GM19372 (cell line): ENCODE results near the gene WASF2.
"Not testable (repeated sequence)": the region's sequence is repeated elsewhere in the genome, so short reads cannot be mapped to it uniquely, and the experiment has no call there.

ENCODE experiments used
- ATAC-seq: cut with Tn5 transposase; IDR thresholded peaks from one replicate; pipeline ENCODE4 v1.9.1; 2021; ENCODE audit warnings: mild to moderate bottlenecking, low read depth, moderate library complexity; ENCODE audit not compliant: unreplicated experiment

The WASF2 gene

GRCh38 chr1:27428316-27429028 is 61.5 kb downstream of the WASF2 start:
- no peak for ATAC-seq

- no peak for ATAC-seq
Observed at GRCh38 chr1:27427816-27428315, 62.1 kb downstream of the WASF2 start.

GRCh38 chr1:27427329-27427728 is 62.6 kb downstream of the WASF2 start:
- ATAC-seq: no peak

GRCh38 chr1:27423709-27424108 is 66.3 kb downstream of the WASF2 start:
- ATAC-seq: no peak

- no peak for ATAC-seq
Observed at GRCh38 chr1:27418326-27419185, 71.4 kb downstream of the WASF2 start.

GRCh38 chr1:27417713-27418112 is 72.3 kb downstream of the WASF2 start:
- no peak for ATAC-seq

- no peak for ATAC-seq
Observed at GRCh38 chr1:27416387-27417111, 73.4 kb downstream of the WASF2 start.

GRCh38 chr1:27414091-27414490 is 75.9 kb downstream of the WASF2 start:
- no peak for ATAC-seq

- ATAC-seq: no peak
Observed at GRCh38 chr1:27413004-27413403, 77.0 kb downstream of the WASF2 start.

- ATAC-seq: no peak
Observed at GRCh38 chr1:27412502-27412901, 77.5 kb downstream of the WASF2 start.

GRCh38 chr1:27410709-27411108 is 79.3 kb downstream of the WASF2 start:
- ATAC-seq: no peak

- ATAC-seq: no peak
Observed at GRCh38 chr1:27409669-27410068, 80.3 kb downstream of the WASF2 start.

GRCh38 chr1:27408151-27408550 is 81.8 kb downstream of the WASF2 start:
- no peak for ATAC-seq

GRCh38 chr1:27406791-27407190 is 83.2 kb downstream of the WASF2 start:
- ATAC-seq: not testable (repeated sequence)

GRCh38 chr1:27406362-27406680 is 83.6 kb downstream of the WASF2 start:
- no peak for ATAC-seq

- ATAC-seq: not testable (repeated sequence)
Observed at GRCh38 chr1:27405598-27406361, 84.2 kb downstream of the WASF2 start.

- ATAC-seq: no peak
Observed at GRCh38 chr1:27405074-27405473, 84.9 kb downstream of the WASF2 start.

- no peak for ATAC-seq
Observed at GRCh38 chr1:27403931-27404330, 86.0 kb downstream of the WASF2 start.

- no peak for ATAC-seq
Observed at GRCh38 chr1:27403065-27403726, 86.8 kb downstream of the WASF2 start.

GRCh38 chr1:27402349-27402754 is 87.6 kb downstream of the WASF2 start:
- ATAC-seq: no peak
